ENCODE measurements around the gene ZFAND4.

- TF ChIP-seq ZNF70 (CRISPR knock-in tag; IDR thresholded peaks at IDR 0.05) (no peak), RARB (CRISPR knock-in tag; IDR thresholded peaks at IDR 0.05) (no peak), ZNF8 (CRISPR knock-in tag; IDR thresholded peaks at IDR 0.05) (no peak)
- TF ChIP-seq, protein P1, sequence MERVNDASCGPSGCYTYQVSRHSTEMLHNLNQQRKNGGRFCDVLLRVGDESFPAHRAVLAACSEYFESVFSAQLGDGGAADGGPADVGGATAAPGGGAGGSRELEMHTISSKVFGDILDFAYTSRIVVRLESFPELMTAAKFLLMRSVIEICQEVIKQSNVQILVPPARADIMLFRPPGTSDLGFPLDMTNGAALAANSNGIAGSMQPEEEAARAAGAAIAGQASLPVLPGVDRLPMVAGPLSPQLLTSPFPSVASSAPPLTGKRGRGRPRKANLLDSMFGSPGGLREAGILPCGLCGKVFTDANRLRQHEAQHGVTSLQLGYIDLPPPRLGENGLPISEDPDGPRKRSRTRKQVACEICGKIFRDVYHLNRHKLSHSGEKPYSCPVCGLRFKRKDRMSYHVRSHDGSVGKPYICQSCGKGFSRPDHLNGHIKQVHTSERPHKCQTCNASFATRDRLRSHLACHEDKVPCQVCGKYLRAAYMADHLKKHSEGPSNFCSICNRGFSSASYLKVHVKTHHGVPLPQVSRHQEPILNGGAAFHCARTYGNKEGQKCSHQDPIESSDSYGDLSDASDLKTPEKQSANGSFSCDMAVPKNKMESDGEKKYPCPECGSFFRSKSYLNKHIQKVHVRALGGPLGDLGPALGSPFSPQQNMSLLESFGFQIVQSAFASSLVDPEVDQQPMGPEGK (CRISPR knock-in tag; IDR thresholded peaks at IDR 0.05; ENCODE audit: borderline replicate concordance): no peak
These were observed 47.8 kb downstream of the ZFAND4 start for GRCh38 chr10:45624724-45625123.
